AG04450 (cell line): ENCODE measurements around the gene SCMH1. TPM values are rescaled to one million over a fixed set of nuclear protein-coding genes. Genes with fewer than 3 reads are reported as not detected.

Source experiments
- CTCF ChIA-PET: fragments of 300-600, 350-600 bp; formaldehyde crosslinking; extraction: SDS; loops from one replicate; lab custom pipeline; 2022; ENCODE audit warnings: antibody characterized with exemption, inconsistent platforms; lab: Charles Lee
- POLR2A ChIA-PET: fragments of 350-600 bp; formaldehyde crosslinking; extraction: SDS; loops from one replicate; lab custom pipeline; 2021; ENCODE audit warnings: antibody characterized with exemption, inconsistent platforms; lab: Yijun Ruan, JAX
- DNase-seq: peaks from one replicate; pipeline ENCODE4 v3.0.0-alpha.2; 2011; ENCODE audit warnings: low read depth, low spot score
- H3K27ac ChIP-seq: one replicate; pipeline ENCODE4 v1.5.1; 2012; ENCODE audit warnings: low read depth, low read length, control low read depth
- H3K27me3 ChIP-seq: one replicate; pipeline ENCODE4 v1.6.0; 2012; ENCODE audit warnings: low read length; ENCODE audit not compliant: control insufficient read depth, insufficient read depth
- H3K4me3 ChIP-seq: 2 replicates; pipeline ENCODE4 v1.5.1; 2011; ENCODE audit warnings: mild to moderate bottlenecking, low read depth, low read length, control low read depth
- H3K9me3 ChIP-seq: 2 replicates; pipeline ENCODE4 v1.5.1; 2012; ENCODE audit warnings: low read length; ENCODE audit not compliant: control insufficient read depth, insufficient read depth
- CTCF ChIP-seq: IDR thresholded peaks from 2 replicates; pipeline ENCODE4 v1.5.1; 2011; ENCODE audit warnings: low read depth, low read length, control low read depth, inconsistent platforms
- polyA plus RNA-seq: library from polyadenylated mRNA; depleted of rRNA; stranded (reverse); fragments of >200 nt; gene quantifications from 2 replicates; pipeline ENCODE4 v1.2.3, GENCODE V29; 2011

The SCMH1 gene
- polyA plus RNA-seq, 1 experiment = 32.1 TPM

GRCh38 chr1:40980453-40981121, 261.5 kb downstream of the SCMH1 start:
- Histone ChIP-seq H3K27ac (peak overlapping the region; percentile 52), H3K9me3 (no peaks in the 10 kb centered on the region; the same call in 1 of the 2 replicates), H3K27me3 (no peaks in the 10 kb centered on the region), H3K4me3 (peak overlapping the region; percentile 77)
- CTCF ChIA-PET = interaction anchor here (1.5 to 1.6 kb wide), 2 partner anchors 23 to 31 kb away, joined by 3 to 6 read pairs; no protein-coding TSS in a partner anchor
- POLR2A ChIA-PET = interaction anchor here (0.8 to 1.4 kb wide), 5 partner anchors 10 to 28 kb away, joined by 4 to 14 read pairs (median 5); no protein-coding TSS in a partner anchor
- no peak for DNase-seq
- no peak for TF ChIP-seq CTCF

GRCh38 chr1:40980068-40980452, 262.0 kb downstream of the SCMH1 start:
- no peak for TF ChIP-seq CTCF
- POLR2A ChIA-PET = interaction anchor here (0.6 to 1.4 kb wide), 8 partner anchors 10 to 437 kb away, joined by 3 to 14 read pairs (median 4); no protein-coding TSS in a partner anchor
- DNase-seq = no peak
- Histone ChIP-seq H3K9me3 (no peaks in the 10 kb centered on the region; the same call in 1 of the 2 replicates), H3K27me3 (no peaks in the 10 kb centered on the region), H3K4me3 (peak overlapping the region; percentile 77), H3K27ac (peak overlapping the region; percentile 52)
- CTCF ChIA-PET = interaction anchor here (0.5 to 1.6 kb wide), 3 partner anchors 23 to 552 kb away, joined by 3 to 6 read pairs (median 3); no protein-coding TSS in a partner anchor

- Histone ChIP-seq H3K27me3 (no peaks in the 10 kb centered on the region), H3K9me3 (no peaks in the 10 kb centered on the region; the same call in 1 of the 2 replicates), H3K27ac (peak within 1 kb of the TSS; percentile 95), H3K4me3 (peak within 1 kb of the TSS; percentile 77)
- CTCF ChIA-PET = interaction anchor here (0.5 to 1.6 kb wide), 4 partner anchors 15 to 551 kb away, joined by 3 to 6 read pairs (median 3); no protein-coding TSS in a partner anchor
- POLR2A ChIA-PET = interaction anchor here (0.6 to 1.4 kb wide), 8 partner anchors 11 to 438 kb away, joined by 3 to 14 read pairs (median 4); no protein-coding TSS in a partner anchor
- DNase-seq = peak; percentile 78
- 0 out of 2 replicates have a peak, but pooled peaks have one; percentile 24 for TF ChIP-seq CTCF
Observed at GRCh38 chr1:40979241-40980067, 262.7 kb downstream of the SCMH1 start, which contains the start of gene CTPS1. TSS of gene CTPS1 (plus strand) at chr1:40979696. CDS start at chr1:40983291, 3,595 bp downstream.

- CTCF ChIA-PET = no interaction called here
- H3K27ac ChIP-seq = peak overlapping the region; percentile 95
- H3K4me3 ChIP-seq = peak overlapping the region; percentile 77
- no peaks in the 10 kb centered on the region for H3K27me3 ChIP-seq
- DNase-seq = no peak
- H3K9me3 ChIP-seq = no peaks in the 10 kb centered on the region; the same call in 1 of the 2 replicates
- no peak for TF ChIP-seq CTCF
- POLR2A ChIA-PET = no interaction called here
Observed at GRCh38 chr1:40978886-40979240, 263.2 kb downstream of the SCMH1 start.
